LNCAP (cell line): ENCODE measurements around the gene PCSK2.

ENCODE experiments used
- TF ChIP-seq, protein P1 (sequence below): fragments of 450-650 bp; IDR thresholded peaks from 2 replicates; pipeline ENCODE4 v1.5.1; 2017; ENCODE audit warnings: mild to moderate bottlenecking

The PCSK2 gene

GRCh38 chr20:17316316-17317038 lies 89.6 kb downstream of the PCSK2 start:
- TF ChIP-seq, protein P1, sequence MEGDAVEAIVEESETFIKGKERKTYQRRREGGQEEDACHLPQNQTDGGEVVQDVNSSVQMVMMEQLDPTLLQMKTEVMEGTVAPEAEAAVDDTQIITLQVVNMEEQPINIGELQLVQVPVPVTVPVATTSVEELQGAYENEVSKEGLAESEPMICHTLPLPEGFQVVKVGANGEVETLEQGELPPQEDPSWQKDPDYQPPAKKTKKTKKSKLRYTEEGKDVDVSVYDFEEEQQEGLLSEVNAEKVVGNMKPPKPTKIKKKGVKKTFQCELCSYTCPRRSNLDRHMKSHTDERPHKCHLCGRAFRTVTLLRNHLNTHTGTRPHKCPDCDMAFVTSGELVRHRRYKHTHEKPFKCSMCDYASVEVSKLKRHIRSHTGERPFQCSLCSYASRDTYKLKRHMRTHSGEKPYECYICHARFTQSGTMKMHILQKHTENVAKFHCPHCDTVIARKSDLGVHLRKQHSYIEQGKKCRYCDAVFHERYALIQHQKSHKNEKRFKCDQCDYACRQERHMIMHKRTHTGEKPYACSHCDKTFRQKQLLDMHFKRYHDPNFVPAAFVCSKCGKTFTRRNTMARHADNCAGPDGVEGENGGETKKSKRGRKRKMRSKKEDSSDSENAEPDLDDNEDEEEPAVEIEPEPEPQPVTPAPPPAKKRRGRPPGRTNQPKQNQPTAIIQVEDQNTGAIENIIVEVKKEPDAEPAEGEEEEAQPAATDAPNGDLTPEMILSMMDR: no peak

- TF ChIP-seq, protein P1: no peak
These were observed 90.5 kb downstream of the PCSK2 start for GRCh38 chr20:17317341-17317740.

GRCh38 chr20:17320456-17320855 lies 93.6 kb downstream of the PCSK2 start:
- TF ChIP-seq, protein P1: no peak

DNA sequence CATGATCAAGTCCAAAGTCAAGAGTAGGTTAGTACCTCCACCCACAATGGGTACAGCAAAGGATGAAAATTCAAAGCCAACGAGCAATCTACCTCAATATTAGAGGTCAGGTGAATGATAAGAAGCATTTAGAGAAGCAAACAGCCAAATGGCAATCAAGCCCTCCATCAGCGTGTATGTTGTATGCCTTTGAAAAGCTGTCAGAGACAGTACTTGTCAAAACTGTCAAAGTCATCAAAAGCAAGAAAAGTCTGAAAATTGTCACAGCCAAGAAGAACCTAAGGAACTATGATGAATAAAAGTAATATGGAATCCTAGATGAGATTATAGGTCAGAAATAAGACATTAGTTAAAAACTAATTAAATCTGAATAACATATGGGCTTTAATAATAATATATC lies 99.3 kb downstream of the PCSK2 start:
- TF ChIP-seq, protein P1: no peak

GRCh38 chr20:17327185-17328148 lies 100.6 kb downstream of the PCSK2 start:
- TF ChIP-seq, protein P1: no peak

DNA sequence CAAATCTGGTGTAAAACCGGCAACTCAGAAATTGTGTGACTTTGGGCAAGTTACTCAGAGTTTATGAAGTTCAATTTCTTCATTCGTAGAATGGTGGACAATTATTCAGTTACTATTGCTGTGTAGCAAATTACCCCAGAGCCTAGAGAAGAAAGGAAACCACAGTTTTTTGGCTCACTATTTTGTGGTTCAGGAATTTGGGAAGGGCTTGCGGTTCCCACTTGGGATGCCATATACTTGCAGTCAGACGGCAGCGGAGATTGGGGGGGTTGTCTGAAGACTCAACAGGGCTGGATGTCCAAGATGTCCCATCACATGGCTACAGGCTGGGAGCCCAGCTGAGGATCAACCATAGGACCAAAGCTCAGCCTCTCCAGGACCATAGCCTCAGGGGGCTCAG lies 108.1 kb downstream of the PCSK2 start:
- TF ChIP-seq, protein P1: no peak

DNA sequence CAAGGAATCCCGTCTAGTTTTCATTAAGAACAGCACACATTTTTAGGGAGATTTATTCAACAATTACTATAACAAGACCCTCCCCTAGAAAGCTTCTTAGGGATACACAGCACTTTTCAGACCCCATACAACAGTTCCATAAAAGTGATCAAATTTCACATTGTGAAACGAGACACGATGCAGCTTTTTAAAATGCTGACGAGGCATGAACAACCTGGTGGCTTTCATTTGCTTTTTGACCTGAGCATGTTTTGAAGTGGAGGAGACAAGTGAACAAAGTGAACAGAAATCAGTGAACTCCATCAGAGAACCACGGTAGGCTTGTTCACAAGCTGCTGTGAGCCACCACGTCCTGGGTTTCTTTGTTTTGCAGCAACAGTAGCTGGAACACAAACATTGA lies 112.2 kb downstream of the PCSK2 start:
- TF ChIP-seq, protein P1: no peak
